HG03196 (cell line): Measurements from ENCODE around the gene MEIOSIN.
"Not testable (repeated sequence)": the region's sequence is repeated elsewhere in the genome, so short reads cannot be mapped to it uniquely, and the experiment has no call there.

Source experiments
- ATAC-seq: cut with Tn5 transposase; IDR thresholded peaks from one replicate; pipeline ENCODE4 v1.9.1; 2021; ENCODE audit not compliant: unreplicated experiment

The MEIOSIN gene

DNA sequence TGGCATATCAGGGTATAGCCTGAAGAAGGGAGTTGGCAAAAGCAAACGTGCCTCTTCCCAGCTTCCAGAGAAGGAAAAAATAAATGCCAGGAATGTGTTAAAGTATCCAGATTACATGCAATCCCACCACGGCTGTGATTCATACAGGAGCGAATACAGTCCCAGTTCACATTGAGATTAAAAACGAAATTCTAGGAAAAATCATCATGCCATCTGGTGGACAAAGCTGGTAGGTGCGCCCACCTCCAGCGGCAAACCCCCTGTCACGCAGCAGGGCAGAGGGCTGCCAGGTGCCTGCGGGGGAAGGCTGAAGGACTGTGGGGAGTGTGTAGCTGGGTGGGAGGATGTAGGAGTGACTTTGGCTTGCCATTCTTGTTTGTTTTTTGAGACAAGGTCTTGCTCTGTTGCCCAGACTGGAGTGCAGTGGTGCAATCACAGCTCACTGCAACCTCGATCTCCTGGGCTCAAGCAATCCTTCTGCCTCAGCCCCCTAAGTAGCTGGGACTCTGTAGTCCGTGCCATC is 65.8 kb downstream of the MEIOSIN start:
- peak; percentile 61 for ATAC-seq

DNA sequence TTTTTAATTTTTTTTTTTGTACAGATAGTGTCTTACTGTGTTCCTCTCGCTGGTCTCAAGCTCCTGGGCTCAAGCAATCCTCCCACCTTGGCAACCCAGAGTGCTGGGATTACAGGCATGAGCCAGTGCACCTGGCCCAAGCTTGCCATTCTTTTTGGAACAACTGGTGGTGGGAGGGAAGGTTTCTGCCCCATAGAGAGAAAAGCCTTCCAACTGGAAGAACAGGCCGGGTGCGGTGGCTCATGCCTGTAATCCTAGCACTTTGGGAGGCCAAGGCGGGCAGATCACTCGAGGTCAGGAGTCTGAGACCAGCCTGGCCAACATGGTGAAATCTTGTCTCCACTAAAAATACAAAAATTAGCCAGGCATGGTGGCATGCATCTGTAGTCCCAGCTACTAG is 66.3 kb downstream of the MEIOSIN start:
- ATAC-seq = not testable (repeated sequence)

DNA sequence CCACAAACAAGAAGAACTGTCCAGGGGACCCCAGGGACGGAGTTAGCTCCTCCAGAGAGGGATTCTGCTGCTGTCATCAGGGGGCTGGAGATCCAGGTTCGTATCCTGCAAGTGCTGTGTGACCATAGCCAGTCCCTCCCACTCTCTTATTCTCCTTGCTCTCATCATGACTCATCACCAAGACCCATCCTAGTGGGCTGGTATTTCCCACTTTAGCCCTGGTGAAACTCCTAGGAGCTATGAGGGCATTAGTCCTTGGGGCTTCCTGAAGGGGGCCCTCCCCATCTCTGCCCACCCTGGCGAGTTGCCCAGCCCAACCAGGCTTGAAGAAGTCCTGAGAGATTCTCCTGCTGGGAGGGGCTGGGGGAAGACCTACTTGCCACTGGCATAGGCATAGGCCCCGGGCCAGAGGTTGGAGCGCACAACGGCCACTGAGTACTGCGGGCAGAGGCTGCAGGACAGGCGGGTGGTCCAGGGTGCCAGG is 66.9 kb downstream of the MEIOSIN start:
- no peak for ATAC-seq

DNA sequence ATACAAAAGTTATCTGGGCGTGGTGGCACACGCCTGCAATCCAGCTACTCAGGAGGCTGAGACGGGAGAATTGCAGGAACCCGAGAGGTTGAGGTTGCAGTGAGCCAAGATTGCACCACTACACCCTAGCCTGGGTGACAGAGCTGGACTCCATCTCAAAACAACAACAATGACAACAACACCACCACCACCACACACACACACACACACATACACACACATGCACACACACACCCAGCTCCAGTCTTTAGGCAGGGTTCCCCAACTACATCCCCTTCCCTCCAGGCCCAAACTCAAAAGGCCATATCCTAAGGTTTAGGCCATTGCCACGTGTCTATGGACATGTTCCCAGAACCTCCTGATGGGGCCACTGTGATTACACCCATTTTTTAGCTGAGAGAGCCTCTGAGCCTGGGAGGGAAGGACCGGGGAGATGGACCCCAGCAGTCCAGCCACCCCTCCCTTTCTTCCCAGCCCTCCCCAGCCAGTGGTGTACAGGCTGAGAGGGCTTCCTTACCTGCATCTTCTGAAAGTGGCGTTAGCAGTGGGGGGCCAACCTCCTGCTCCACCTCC is 68.5 kb downstream of the MEIOSIN start:
- no peak for ATAC-seq

DNA sequence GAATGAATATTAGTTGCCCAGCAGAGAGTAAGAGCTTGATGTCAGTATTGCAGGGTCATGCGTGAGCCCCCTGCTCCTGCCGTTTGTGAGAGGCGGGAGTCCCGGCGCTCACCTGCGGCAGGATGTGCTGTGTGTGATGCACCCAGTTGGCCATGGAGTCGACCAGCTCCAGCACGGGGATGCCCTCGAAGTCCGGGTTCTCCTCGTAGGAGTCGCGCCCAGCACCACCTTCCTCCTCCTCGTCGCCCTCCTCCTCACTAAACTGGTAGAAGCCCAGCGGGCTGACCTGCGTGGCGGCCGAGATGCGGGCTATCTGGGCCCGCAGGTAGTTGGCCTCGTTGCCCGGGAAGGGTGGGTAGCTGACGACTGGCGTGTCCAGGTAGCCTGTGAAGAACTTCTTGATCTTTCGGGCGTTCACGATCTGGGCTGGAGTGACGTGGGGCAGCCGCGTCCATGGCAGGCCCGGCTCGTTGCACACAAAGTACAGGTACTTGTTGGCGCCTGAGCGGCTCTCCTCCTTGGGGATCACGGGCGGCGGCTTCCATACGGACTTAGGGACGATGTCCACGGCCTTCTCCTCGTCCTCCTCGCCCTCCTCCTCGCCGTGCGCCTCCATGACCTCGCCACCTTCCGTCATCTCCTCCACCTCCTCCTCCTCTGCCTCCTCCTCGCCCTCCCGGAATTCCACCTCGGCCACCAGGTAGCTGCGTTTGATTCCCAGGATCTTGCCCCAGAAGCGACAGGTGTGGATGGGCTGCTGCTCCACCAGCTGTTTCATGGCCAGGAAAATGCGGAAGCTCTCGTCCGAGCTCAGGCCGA is 71.1 kb downstream of the MEIOSIN start:
- no peak for ATAC-seq

DNA sequence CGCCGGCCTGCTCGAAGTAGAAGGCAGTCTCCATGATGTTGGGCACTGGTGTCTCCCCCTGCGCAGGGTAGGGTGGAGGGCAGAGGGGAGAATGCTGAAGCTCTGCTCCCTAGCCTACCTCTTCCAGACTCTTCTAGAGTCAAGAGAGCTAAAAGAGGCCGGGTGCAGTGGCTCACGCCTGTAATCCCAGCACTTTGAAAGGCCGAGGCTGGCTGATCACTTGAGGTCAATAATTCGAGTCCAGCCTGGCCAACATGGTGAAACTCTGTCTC is 71.7 kb downstream of the MEIOSIN start:
- no peak for ATAC-seq

DNA sequence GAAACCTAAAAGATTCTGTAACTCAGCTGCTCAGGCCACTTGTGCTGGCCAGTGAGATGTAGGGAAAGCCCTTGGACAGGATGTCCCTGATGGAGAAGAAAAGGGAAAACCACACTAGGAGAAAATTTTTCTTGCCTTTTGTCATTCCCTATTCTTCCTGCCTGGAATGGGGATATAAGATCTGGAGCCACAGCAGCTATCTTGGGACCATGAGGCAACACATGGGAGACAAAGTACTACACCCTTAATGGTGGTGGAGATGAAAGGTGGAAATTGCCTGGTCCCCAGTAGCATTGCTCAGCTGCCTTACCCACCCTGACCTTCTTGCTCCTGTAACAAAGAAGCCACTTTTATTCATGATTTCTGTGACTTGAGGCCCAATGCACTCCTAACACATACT is 72.5 kb downstream of the MEIOSIN start:
- ATAC-seq = no peak

DNA sequence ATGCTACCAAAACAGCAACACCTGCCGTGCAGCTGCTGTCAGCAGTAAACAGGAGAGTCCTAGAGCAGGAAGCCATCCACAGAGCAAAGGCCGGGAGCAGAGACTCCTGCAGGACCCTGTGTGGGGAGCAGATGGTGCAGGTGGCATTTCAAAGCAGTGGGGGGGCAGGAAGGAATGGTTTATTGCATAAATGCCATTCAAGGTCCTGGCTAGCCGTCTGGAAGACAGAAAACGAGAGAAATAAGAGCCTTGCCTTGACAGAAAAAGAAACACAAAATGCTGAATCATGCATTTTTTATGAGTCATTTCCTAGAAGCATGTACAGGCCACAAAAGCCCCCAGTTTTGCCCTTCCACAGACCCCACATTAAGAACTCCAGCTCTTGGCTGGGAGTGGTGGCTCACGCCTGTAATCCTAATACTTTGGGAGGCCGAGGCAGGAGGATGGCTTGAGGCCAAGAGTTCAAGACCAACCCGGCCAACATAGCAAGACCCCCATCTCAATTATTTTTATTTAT is 76.5 kb downstream of the MEIOSIN start:
- ATAC-seq = no peak

DNA sequence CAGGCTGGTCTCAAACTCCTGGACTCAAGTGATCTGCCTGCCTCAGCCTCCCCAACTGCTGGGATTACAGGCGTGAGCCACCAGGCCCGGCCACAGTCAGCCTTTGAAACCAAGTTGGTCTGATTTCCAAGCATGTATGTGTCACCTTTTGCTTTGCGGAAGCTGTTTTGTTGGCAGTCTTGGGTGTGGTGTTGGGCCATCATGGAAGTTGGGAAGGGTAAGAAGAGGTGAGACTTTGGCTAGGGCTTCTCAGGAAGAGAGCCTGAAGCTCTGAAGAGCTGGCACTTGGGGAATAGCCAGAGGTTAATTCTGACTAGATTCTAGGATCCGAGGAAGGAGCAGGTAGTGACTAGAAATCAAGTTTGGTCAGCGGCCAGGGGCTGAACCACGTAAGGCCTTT is 79.1 kb downstream of the MEIOSIN start:
- no peak for ATAC-seq
